B cell (primary cell): ENCODE measurements around the gene AP4S1. TPM values are rescaled to one million over a fixed set of nuclear protein-coding genes. Genes with fewer than 3 reads are reported as not detected.
A peak's percentile ranks its signal among the peaks of the same experiment; 100 is the strongest.

ENCODE experiments used
- ATAC-seq: fragments of 200-7000 bp; cut with Tn5 transposase; one replicate; pipeline ENCODE4 v1.10.0; 2021; ENCODE audit warnings: low read depth, mild to moderate bottlenecking, moderate number of reproducible peaks, moderate library complexity
- CTCF ChIA-PET: fragments of 350-600 bp; sonication (Branson Sonifier 250); formaldehyde crosslinking; loops from one replicate; lab custom pipeline; 2021; ENCODE audit warnings: antibody characterized with exemption, inconsistent platforms; lab: Charles Lee
- POLR2A ChIA-PET: fragments of 350-600 bp; sonication (Branson Sonifier 250); formaldehyde crosslinking; loops from one replicate; lab custom pipeline; 2021; ENCODE audit warnings: antibody characterized with exemption; lab: Charles Lee
- DNase-seq: peaks from one replicate; pipeline ENCODE4 v3.0.0; 2013
- H2AFZ ChIP-seq: 2 replicates; pipeline ENCODE4 v1.6.1; 2012; ENCODE audit warnings: mild to moderate bottlenecking, low read depth, low read length; ENCODE audit not compliant: insufficient read depth, poor library complexity, severe bottlenecking
- H3K27ac ChIP-seq, 2 donors: 1 replicate in 1 of 2; 2 replicates in 1 of 2; pipeline ENCODE4 v1.5.1; 2012 to 2013; ENCODE audit warnings: low read length in 2 of 2, mild to moderate bottlenecking in 2 of 2, moderate library complexity in 1 of 2
- H3K27me3 ChIP-seq, 4 experiments: fragments of 200-600 bp in 1 of 4; sonication (generic) in 1 of 4; replicated peaks in 1 of 4; 1 replicate in 2 of 4; 2 replicates in 2 of 4; pipeline versions ENCODE4 v1.6.1 to v1.7.0; 2013 to 2016; ENCODE audit warnings: low read length in 3 of 4, mild to moderate bottlenecking in 2 of 4, mixed read lengths in 1 of 4, moderate library complexity in 1 of 4; ENCODE audit not compliant: insufficient read depth in 4 of 4, control insufficient read depth in 3 of 4; ENCODE audit errors: control extremely low read depth in 1 of 4
- H3K36me3 ChIP-seq, 2 experiments: replicated peaks in 1 of 2; 1 replicate in 1 of 2; 2 replicates in 1 of 2; pipeline versions ENCODE4 v1.6.1 to v1.7.1; 2013; ENCODE audit warnings: low read length in 1 of 2; ENCODE audit not compliant: insufficient read depth in 2 of 2, control insufficient read depth in 1 of 2; ENCODE audit errors: control extremely low read depth in 1 of 2, extremely low read depth in 1 of 2
- H3K4me1 ChIP-seq, 2 donors: fragments of 200-600 bp in 1 of 2; sonication (generic) in 1 of 2; 1 replicate in 1 of 2; 2 replicates in 1 of 2; pipeline versions ENCODE4 v1.5.1 to v1.6.1; 2013 to 2017; ENCODE audit warnings: low read length in 2 of 2; ENCODE audit not compliant: control insufficient read depth in 2 of 2, insufficient read depth in 2 of 2
- H3K4me2 ChIP-seq: replicated peaks from 2 replicates; pipeline ENCODE3; 2012; ENCODE audit warnings: mild to moderate bottlenecking, low read depth, low read length; ENCODE audit not compliant: poor library complexity, severe bottlenecking
- H3K4me3 ChIP-seq, 5 experiments: fragments of 200-600 bp in 1 of 5; sonication (generic) in 1 of 5; 1 replicate in 3 of 5; 2 replicates in 2 of 5; pipeline versions ENCODE4 v1.5.1 to v1.7.0; 2011 to 2016; ENCODE audit warnings: low read length in 4 of 5, mild to moderate bottlenecking in 4 of 5, low read depth in 2 of 5, control low read depth in 1 of 5, moderate library complexity in 1 of 5; ENCODE audit not compliant: insufficient read depth in 1 of 5; ENCODE audit errors: control extremely low read depth in 1 of 5, extremely low read depth in 1 of 5
- H3K79me2 ChIP-seq: fragments of 200-600 bp; sonication (generic); one replicate; pipeline ENCODE4 v1.6.0; 2016; ENCODE audit warnings: low read length; ENCODE audit not compliant: control insufficient read depth, insufficient read depth
- H3K9ac ChIP-seq: fragments of 200-600 bp; sonication (generic); 2 replicates; pipeline ENCODE4 v1.6.1; 2017; ENCODE audit warnings: mild to moderate bottlenecking, low read length, moderate library complexity
- H3K9me3 ChIP-seq, 3 donors: one replicate each; pipeline versions ENCODE4 v1.6.1 to v1.7.1; 2013; ENCODE audit warnings: low read length in 2 of 3; ENCODE audit not compliant: control insufficient read depth in 2 of 3, insufficient read depth in 1 of 3; ENCODE audit errors: control extremely low read depth in 1 of 3
- H4K20me1 ChIP-seq: 2 replicates; pipeline ENCODE4 v1.6.0; 2012; ENCODE audit warnings: mild to moderate bottlenecking, low read length; ENCODE audit not compliant: insufficient read depth, control insufficient read depth, poor library complexity, severe bottlenecking
- H3K27ac Mint-ChIP-seq: one replicate; pipeline ENCODE4 v1.8.0; 2021; ENCODE audit warnings: mixed read lengths
- H3K27me3 Mint-ChIP-seq: one replicate; pipeline ENCODE4 v1.8.0; 2021; ENCODE audit warnings: mixed read lengths
- H3K4me1 Mint-ChIP-seq: one replicate; pipeline ENCODE4 v1.8.0; 2021; ENCODE audit warnings: mixed read lengths
- H3K4me3 Mint-ChIP-seq: one replicate; pipeline ENCODE4 v1.8.0; 2021; ENCODE audit warnings: mixed read lengths
- H3K9me3 Mint-ChIP-seq: one replicate; pipeline ENCODE4 v1.8.0; 2022; ENCODE audit warnings: mixed read lengths; ENCODE audit not compliant: insufficient read depth
- EZH2 ChIP-seq: IDR thresholded peaks from 2 replicates; pipeline ENCODE4 v1.6.1; 2012; ENCODE audit warnings: borderline replicate concordance, low read depth, mild to moderate bottlenecking, moderate library complexity, low read length; ENCODE audit not compliant: insufficient read depth, poor library complexity, severe bottlenecking
- WGBS: methylation state at CpG from one replicate; pipeline ENCODE4 v1.1.5; 2013; ENCODE audit warnings: missing lambda C conversion rate; ENCODE audit not compliant: insufficient coverage; 5-methylcytosine and 5-hydroxymethylcytosine counted together
- intact Hi-C: fragments of 100-400 bp; cut with micrococcal nuclease; formaldehyde crosslinking; loops from one replicate; pipeline ENCODE4 v1.10.0; 2022
- polyA plus RNA-seq: library from polyadenylated mRNA; depleted of rRNA; stranded (reverse); fragments of >200 nt; gene quantifications from 2 replicates; pipeline ENCODE4 v1.2.3, GENCODE V29; 2012
- total RNA-seq, 2 donors: library from RNA; stranded (reverse); fragments of 120-200 nt in 1 of 2; gene quantifications; 1 replicate in 1 of 2; 2 replicates in 1 of 2; pipeline versions ENCODE4 v1.2.3 to v1.2.4, GENCODE V29; 2013 to 2022
- TF ChIP-seq, protein P1 (sequence below): fragments of 200-600 bp; IDR thresholded peaks from one replicate; pipeline ENCODE4 v1.8.0; 2022; ENCODE audit warnings: antibody characterized with exemption, mild to moderate bottlenecking

AP4S1 gene
- total and polyA plus RNA-seq, 2 donors (not counting 1 experiment from before 2014, with no cell fraction given) = 3.4 to 15.9 TPM

DNA sequence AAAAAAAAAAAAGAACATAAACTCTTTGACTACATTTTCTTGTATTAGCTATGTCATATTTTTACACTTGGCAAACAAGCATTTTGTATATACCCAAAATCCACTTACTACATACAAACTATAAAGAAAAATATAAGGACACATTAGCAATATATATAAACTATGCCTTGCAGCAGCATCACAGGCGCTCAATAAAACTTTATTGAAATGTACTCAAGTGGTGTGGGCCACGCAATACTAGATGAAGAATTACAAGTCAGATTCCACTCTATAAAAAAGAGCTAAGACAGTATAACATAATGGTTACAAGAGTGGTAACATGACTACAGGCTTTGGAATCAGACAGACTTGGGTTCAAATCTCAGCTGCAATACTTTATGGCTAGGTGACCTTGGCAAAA lies 3.1 kb upstream of the AP4S1 start:
- peaks cover 12% of the 10 kb centered on the region for H4K20me1 ChIP-seq
- POLR2A ChIA-PET = no interaction called here
- H3K27ac ChIP-seq = no peak overlapping the region
- intact Hi-C loops = loop anchor here (10.0 kb wide), 1 partner anchor 392 kb away; no protein-coding TSS in a partner anchor
- H3K9me3 ChIP-seq = no peaks in the 10 kb centered on the region
- CTCF ChIA-PET = no interaction called here
- TF ChIP-seq EZH2 = no peak
- TF ChIP-seq, protein P1, sequence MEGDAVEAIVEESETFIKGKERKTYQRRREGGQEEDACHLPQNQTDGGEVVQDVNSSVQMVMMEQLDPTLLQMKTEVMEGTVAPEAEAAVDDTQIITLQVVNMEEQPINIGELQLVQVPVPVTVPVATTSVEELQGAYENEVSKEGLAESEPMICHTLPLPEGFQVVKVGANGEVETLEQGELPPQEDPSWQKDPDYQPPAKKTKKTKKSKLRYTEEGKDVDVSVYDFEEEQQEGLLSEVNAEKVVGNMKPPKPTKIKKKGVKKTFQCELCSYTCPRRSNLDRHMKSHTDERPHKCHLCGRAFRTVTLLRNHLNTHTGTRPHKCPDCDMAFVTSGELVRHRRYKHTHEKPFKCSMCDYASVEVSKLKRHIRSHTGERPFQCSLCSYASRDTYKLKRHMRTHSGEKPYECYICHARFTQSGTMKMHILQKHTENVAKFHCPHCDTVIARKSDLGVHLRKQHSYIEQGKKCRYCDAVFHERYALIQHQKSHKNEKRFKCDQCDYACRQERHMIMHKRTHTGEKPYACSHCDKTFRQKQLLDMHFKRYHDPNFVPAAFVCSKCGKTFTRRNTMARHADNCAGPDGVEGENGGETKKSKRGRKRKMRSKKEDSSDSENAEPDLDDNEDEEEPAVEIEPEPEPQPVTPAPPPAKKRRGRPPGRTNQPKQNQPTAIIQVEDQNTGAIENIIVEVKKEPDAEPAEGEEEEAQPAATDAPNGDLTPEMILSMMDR = no peak
- no CpG with 5 or more reads among the region's 2 CpGs for WGBS
- no peak for ATAC-seq
- H3K9ac ChIP-seq = no peak overlapping the region
- Mint-ChIP-seq H3K27ac (no peak overlapping the region), H3K9me3 (no peaks in the 10 kb centered on the region), H3K4me3 (no peak overlapping the region), H3K4me1 (peaks cover 39% of the 10 kb centered on the region), H3K27me3 (no peaks in the 10 kb centered on the region)
- peaks cover 3 to 10% of the 10 kb centered on the region in 2 experiments for H3K36me3 ChIP-seq
- no peak overlapping the region for H3K4me2 ChIP-seq
- no peak overlapping the region for H3K4me3 ChIP-seq
- peaks cover 12 to 17% of the 10 kb centered on the region in 2 donors for H3K4me1 ChIP-seq
- H3K79me2 ChIP-seq = peaks cover 94% of the 10 kb centered on the region
- no peaks in the 10 kb centered on the region for H3K27me3 ChIP-seq
- DNase-seq = no peak
- no peak overlapping the region for H2AFZ ChIP-seq

- no peaks in the 10 kb centered on the region for H3K27me3 Mint-ChIP-seq
- no peaks in the 10 kb centered on the region for H3K9me3 Mint-ChIP-seq
- H3K9me3 ChIP-seq = no peaks in the 10 kb centered on the region
- no peak for TF ChIP-seq EZH2
- TF ChIP-seq, protein P1 = no peak
- H2AFZ ChIP-seq = no peak overlapping the region
- peak overlapping the region; percentile 34 for H3K27ac Mint-ChIP-seq
- ChIA-PET POLR2A (no interaction called here), CTCF (no interaction called here)
- H3K27me3 ChIP-seq = no peaks in the 10 kb centered on the region
- peak overlapping the region; percentile 78 for H3K4me2 ChIP-seq
- peaks cover 13 to 17% of the 10 kb centered on the region in 2 donors for H3K4me1 ChIP-seq
- H3K4me1 Mint-ChIP-seq = peaks cover 38% of the 10 kb centered on the region
- peak overlapping the region; percentile 96 for H3K9ac ChIP-seq
- ATAC-seq = no peak
- intact Hi-C loops = loop anchor here (2.0 to 10.0 kb wide), 2 partner anchors 391 to 537 kb away; partner anchors contain the start of gene NUBPL
- H3K79me2 ChIP-seq = peaks cover 88% of the 10 kb centered on the region
- no peak overlapping the region for H3K4me3 ChIP-seq
- peaks cover under 1% of the 10 kb centered on the region for H4K20me1 ChIP-seq
- no peak overlapping the region for H3K27ac ChIP-seq
- peaks cover 0 to 3% of the 10 kb centered on the region in 2 experiments for H3K36me3 ChIP-seq
- no peak for DNase-seq
- peak overlapping the region; percentile 68 for H3K4me3 Mint-ChIP-seq
Measured at GRCh38 chr14:31024010-31024480, 1.4 kb upstream of the AP4S1 start.
